Uterus (tissue), 4 donors: ENCODE results near the gene JARID2. TPM values are rescaled to one million over a fixed set of nuclear protein-coding genes. Genes with fewer than 3 reads are reported as not detected.

Experiments used
- DNase-seq, 2 donors: peaks; one replicate each; pipeline ENCODE4 v3.0.0-alpha.2; 2019 to 2020
- H3K27ac ChIP-seq, 2 donors: fragments of 200-600 bp; sonication (generic); 1 replicate in 1 of 2; 2 replicates in 1 of 2; pipeline ENCODE4 v1.5.1; 2016 to 2018
- H3K27me3 ChIP-seq, 2 donors: fragments of 200-600 bp; sonication (generic); one replicate each; pipeline ENCODE4 v1.5.1; 2018 to 2019; ENCODE audit warnings: control low read depth in 1 of 2
- H3K36me3 ChIP-seq, 2 donors: fragments of 200-600 bp; sonication (generic); one replicate each; pipeline ENCODE4 v1.5.1; 2019; ENCODE audit warnings: control low read depth in 1 of 2
- H3K4me1 ChIP-seq, 2 donors: fragments of 200-600 bp; sonication (generic); one replicate each; pipeline ENCODE4 v1.5.1; 2018 to 2019; ENCODE audit warnings: control low read depth in 1 of 2
- H3K4me3 ChIP-seq, 2 donors: fragments of 200-600 bp; sonication (generic); 1 replicate in 1 of 2; 2 replicates in 1 of 2; pipeline ENCODE4 v1.5.1; 2018 to 2019; ENCODE audit warnings: mild to moderate bottlenecking in 1 of 2
- H3K9me3 ChIP-seq, 2 donors: fragments of 200-600 bp; sonication (generic); one replicate each; pipeline ENCODE4 v1.5.1; 2019; ENCODE audit warnings: control low read depth in 1 of 2
- POLR2A ChIP-seq, 2 donors: fragments of 450-650 bp; IDR thresholded peaks; one replicate each; pipeline ENCODE4 v1.6.1; 2016; ENCODE audit warnings: antibody characterized with exemption in 2 of 2, mild to moderate bottlenecking in 1 of 2, moderate library complexity in 1 of 2
- intact Hi-C: fragments of 100-400 bp; cut with DNase I; formaldehyde crosslinking; loops from one replicate; pipeline ENCODE4 v1.15.1; 2023; ENCODE audit warnings: low total_unique reads
- total RNA-seq, 4 donors: library from RNA; depleted of rRNA in 3 of 4; stranded (reverse); fragments of >200 nt in 3 of 4; gene quantifications; one replicate each; pipeline versions ENCODE4 v1.1.0 to v1.2.4, GENCODE V29; 2014 to 2023
- TF ChIP-seq, protein P1 (sequence below), 4 experiments: fragments of 200-600 bp in 2 of 4; fragments of 450-650 bp in 2 of 4; sonication (generic) in 2 of 4; IDR thresholded peaks; one replicate each; pipeline ENCODE4 v1.5.1; 2016 to 2019; ENCODE audit warnings: antibody characterized with exemption in 4 of 4, mild to moderate bottlenecking in 2 of 4, moderate library complexity in 1 of 4
- donor health status: DM: yes; HTN: yes; CAD: no.

JARID2 gene
- total RNA-seq, 4 donors from 2014 or later: 2.6 to 15.8 (median 8.0) TPM

DNA sequence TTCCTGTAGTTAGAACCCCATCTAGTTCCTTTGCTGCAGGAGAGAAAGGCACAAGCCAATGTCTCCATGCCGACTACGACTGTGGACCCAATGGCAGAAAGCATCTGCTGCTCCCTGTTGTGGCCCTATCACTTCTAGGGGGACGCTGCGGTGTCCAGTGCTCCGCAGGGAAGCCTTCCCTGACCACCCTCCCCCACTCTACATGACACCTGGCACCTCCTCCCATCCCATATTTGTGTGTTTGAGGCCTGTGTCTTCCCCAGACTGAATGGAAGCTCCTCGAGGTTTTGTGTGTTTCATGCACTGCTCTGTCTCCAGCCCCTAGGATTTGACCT lies 257.4 kb downstream of the JARID2 start:
- Histone ChIP-seq H3K36me3 (no peaks in the 10 kb centered on the region), H3K4me1 (peaks cover 0 to 10% of the 10 kb centered on the region in 2 donors), H3K4me3 (no peak overlapping the region), H3K27ac (peak overlapping the region in 1 of 2 donors; percentile 84), H3K27me3 (no peaks in the 10 kb centered on the region), H3K9me3 (no peaks in the 10 kb centered on the region)
- TF ChIP-seq POLR2A (IDR thresholded peaks at IDR 0.05): no peak
- TF ChIP-seq, protein P1, sequence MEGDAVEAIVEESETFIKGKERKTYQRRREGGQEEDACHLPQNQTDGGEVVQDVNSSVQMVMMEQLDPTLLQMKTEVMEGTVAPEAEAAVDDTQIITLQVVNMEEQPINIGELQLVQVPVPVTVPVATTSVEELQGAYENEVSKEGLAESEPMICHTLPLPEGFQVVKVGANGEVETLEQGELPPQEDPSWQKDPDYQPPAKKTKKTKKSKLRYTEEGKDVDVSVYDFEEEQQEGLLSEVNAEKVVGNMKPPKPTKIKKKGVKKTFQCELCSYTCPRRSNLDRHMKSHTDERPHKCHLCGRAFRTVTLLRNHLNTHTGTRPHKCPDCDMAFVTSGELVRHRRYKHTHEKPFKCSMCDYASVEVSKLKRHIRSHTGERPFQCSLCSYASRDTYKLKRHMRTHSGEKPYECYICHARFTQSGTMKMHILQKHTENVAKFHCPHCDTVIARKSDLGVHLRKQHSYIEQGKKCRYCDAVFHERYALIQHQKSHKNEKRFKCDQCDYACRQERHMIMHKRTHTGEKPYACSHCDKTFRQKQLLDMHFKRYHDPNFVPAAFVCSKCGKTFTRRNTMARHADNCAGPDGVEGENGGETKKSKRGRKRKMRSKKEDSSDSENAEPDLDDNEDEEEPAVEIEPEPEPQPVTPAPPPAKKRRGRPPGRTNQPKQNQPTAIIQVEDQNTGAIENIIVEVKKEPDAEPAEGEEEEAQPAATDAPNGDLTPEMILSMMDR (IDR thresholded peaks at IDR 0.05): no peak
- intact Hi-C loops: no loop called here
- DNase-seq: no peak

DNA sequence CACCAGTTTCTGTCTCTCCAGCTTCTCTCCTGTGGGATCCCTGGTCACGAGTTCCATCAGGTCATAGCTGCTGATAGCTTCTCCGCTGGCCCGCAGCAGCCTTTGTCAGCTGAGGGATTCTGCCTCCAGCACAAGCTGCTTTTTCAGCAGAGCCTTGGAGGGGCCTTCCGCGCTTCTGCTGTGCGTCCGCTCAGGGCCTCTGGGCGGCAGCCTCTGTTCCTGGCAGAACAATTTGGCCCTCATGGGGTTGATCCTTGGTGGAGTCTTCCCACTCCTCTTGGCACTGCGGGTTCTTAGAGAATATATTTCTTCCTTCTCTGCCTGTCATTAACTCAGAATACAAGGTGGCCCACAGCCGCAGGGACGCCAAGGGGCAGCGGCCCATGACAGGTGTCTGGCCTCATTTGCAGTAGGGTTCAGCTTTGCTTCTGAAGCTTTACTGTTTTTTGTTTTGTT lies 258.2 kb downstream of the JARID2 start:
- Histone ChIP-seq H3K36me3 (no peaks in the 10 kb centered on the region), H3K27me3 (no peaks in the 10 kb centered on the region), H3K4me1 (peaks cover 0 to 10% of the 10 kb centered on the region in 2 donors), H3K9me3 (no peaks in the 10 kb centered on the region), H3K4me3 (peak overlapping the region in 1 of 2 donors; percentile 8), H3K27ac (peak overlapping the region; percentile 67 to 84)
- peak; percentile 42 to 55 for DNase-seq
- intact Hi-C loops: no loop called here
- TF ChIP-seq, protein P1 (IDR thresholded peaks at IDR 0.05): peak in 2 of 4 experiments; percentile 9 to 21
- no peak for TF ChIP-seq POLR2A (IDR thresholded peaks at IDR 0.05)

DNA sequence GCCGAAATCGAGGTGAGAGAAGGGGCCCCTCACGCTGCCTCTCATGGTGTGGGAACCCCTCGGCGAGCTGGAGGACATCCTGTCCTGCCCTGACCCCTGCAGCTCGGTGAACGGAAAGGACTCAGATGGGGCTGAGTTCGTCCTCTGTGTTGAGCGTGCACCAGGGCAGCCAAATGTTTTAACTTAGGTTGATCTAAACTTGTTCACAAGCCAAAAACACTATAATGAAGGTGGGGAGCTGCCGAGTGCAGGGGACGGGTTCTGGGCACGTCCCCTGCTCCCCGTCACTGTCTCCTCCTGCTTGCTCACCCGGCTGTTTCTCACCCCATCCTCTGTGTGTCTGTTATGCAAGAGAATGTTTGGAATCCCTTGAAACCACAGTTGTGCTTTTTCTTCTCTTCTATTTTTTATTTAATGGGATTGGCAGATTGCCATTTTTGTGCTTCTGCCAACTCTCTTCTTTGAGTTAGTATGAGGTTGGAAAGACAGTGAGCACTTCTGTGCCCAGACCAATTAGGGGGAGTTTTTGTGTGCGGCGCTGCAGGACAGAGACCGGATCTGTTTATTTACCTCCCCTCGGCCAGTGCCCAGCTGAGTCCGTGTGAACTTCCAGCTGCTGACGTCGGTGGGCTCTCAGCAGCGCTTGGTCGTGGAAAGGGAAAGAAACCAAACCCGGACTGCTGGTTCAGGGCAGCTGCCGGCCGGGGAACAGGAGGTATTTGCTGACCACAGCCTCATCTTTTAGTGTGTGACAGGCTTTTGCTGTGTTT lies 258.9 kb downstream of the JARID2 start:
- peak; percentile 76 to 78 for DNase-seq
- H3K27ac ChIP-seq: peak overlapping the region; percentile 67 to 84
- no peaks in the 10 kb centered on the region for H3K27me3 ChIP-seq
- intact Hi-C loops: no loop called here
- TF ChIP-seq, protein P1 (IDR thresholded peaks at IDR 0.05): peak in 1 of 4 experiments; percentile 2
- no peak for TF ChIP-seq POLR2A (IDR thresholded peaks at IDR 0.05)
- H3K4me3 ChIP-seq: peak overlapping the region; percentile 8 to 28
- H3K4me1 ChIP-seq: peaks cover 0 to 10% of the 10 kb centered on the region in 2 donors
- no peaks in the 10 kb centered on the region for H3K36me3 ChIP-seq
- H3K9me3 ChIP-seq: no peaks in the 10 kb centered on the region

DNA sequence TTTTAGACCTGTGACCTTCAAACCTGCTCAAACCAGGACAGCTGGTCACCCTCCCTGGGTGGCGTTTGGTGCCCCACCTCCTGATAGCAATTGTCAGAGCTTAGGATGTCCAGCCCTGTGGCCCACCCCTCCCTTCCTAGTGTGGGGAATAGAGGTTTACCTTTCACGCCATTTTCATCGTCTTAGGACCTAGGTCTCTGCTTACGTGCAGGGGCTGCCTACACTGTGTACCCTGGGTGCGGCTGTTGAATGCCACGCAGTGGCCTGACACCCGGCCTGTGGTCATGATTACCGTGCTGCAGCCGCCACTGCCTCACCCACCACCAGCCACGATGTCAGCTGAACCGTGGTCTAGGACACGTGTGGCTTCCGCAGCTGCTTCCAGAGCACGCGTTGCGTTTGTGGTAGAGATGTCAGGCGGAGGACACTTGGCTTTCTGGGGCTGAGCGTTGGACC lies 259.6 kb downstream of the JARID2 start:
- no peak for DNase-seq
- TF ChIP-seq POLR2A (IDR thresholded peaks at IDR 0.05): no peak
- TF ChIP-seq, protein P1 (IDR thresholded peaks at IDR 0.05): no peak
- H3K27ac ChIP-seq: peak overlapping the region; percentile 67 to 84
- H3K4me3 ChIP-seq: peak overlapping the region in 1 of 2 donors; percentile 8
- no peaks in the 10 kb centered on the region for H3K9me3 ChIP-seq
- intact Hi-C loops: no loop called here
- peaks cover 0 to 10% of the 10 kb centered on the region in 2 donors for H3K4me1 ChIP-seq
- no peaks in the 10 kb centered on the region for H3K36me3 ChIP-seq
- no peaks in the 10 kb centered on the region for H3K27me3 ChIP-seq

DNA sequence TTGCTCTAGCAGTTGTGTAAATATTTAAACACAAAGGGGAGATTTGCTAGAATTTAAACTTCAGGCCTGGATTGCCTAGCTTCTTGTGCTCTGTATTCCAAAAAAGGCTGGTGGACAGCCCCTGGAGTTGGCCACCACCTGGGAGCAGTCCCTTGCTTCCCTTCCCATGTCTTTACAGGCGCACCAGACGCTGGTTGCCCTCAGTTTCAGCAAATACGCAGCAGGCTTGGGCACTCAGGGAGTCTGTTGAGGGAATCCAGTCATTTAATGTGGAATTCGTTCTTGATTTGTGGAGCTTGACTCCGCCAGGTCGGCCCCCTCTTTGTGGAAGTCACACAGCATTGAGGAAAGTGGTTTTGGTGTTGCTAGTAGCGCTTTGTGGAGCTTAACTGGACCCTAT lies 260.2 kb downstream of the JARID2 start:
- H3K36me3 ChIP-seq: no peaks in the 10 kb centered on the region
- no peak overlapping the region for H3K27ac ChIP-seq

More for the DNA sequence above, 260.2 kb downstream of the JARID2 start:
- DNase-seq: no peak
- H3K4me1 ChIP-seq: peaks cover 0 to 10% of the 10 kb centered on the region in 2 donors
- H3K27me3 ChIP-seq: no peaks in the 10 kb centered on the region
- TF ChIP-seq POLR2A (IDR thresholded peaks at IDR 0.05): no peak
- TF ChIP-seq, protein P1 (IDR thresholded peaks at IDR 0.05): no peak
- no peaks in the 10 kb centered on the region for H3K9me3 ChIP-seq
- intact Hi-C loops: no loop called here
- H3K4me3 ChIP-seq: no peak overlapping the region
